ENCODE measurements around the gene THBS4. TPM values are rescaled to one million over a fixed set of nuclear protein-coding genes. Genes with fewer than 3 reads are reported as not detected.

Gene THBS4
- total RNA-seq, result 5.6 and 6.1 TPM in 2 replicates
- long read RNA-seq, partial matches to known transcripts, result 2 of 14 reads
- long read RNA-seq, other reads (novel, unspliced or antisense), result 12 of 14 reads

GRCh38 chr5:80034962-80035821 is at the start of gene THBS4:
THBS4 (plus strand) TSS chr5:80035348; CDS start chr5:80035538, 190 bp downstream.
- Mint-ChIP-seq H3K9me3 (ENCODE audit: low read depth) (no peaks in the 10 kb centered on the region), H3K4me3 (ENCODE audit: low read depth) (peak within 1 kb of the TSS; percentile 71), H3K4me1 (ENCODE audit: low read depth) (peaks cover 2% of the 10 kb centered on the region), H3K27me3 (peaks cover 63% of the 10 kb centered on the region), H3K27ac (peak within 1 kb of the TSS; percentile 33), H3K36me3 (ENCODE audit: insufficient read depth) (no peaks in the 10 kb centered on the region)
- DNase-seq (ENCODE audit: low spot score, unreplicated experiment), result no peak
- no peak for TF ChIP-seq CTCF (IDR thresholded peaks at IDR 0.05; ENCODE audit: unreplicated experiment)

DNA sequence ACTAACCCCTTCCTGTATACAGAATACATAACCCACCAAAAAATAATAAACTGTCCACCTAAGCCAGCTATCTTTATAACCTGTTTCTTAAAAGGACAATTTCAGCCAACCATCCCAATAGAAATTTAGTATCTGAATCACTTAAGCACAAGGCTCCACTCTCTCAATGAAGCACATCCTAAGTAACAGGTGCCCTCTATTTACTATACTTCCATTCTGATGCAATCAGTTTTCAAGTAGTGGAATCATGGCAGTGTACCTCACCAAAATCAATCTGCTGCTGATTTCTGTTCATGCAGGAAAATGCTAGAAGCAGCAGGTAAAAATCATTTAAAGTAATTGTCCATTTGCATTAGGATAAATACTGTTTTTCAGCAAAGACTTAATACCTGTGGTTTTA is 48.9 kb upstream of the THBS4 start:
- Mint-ChIP-seq H3K4me1 (ENCODE audit: low read depth) (peaks cover 9% of the 10 kb centered on the region), H3K4me3 (ENCODE audit: low read depth) (no peak overlapping the region), H3K36me3 (ENCODE audit: insufficient read depth) (peaks cover 32% of the 10 kb centered on the region), H3K27ac (no peak overlapping the region), H3K27me3 (no peaks in the 10 kb centered on the region), H3K9me3 (ENCODE audit: low read depth) (no peaks in the 10 kb centered on the region)
- no peak for TF ChIP-seq CTCF (IDR thresholded peaks at IDR 0.05; ENCODE audit: unreplicated experiment)
- no peak for DNase-seq (ENCODE audit: low spot score, unreplicated experiment)

DNA sequence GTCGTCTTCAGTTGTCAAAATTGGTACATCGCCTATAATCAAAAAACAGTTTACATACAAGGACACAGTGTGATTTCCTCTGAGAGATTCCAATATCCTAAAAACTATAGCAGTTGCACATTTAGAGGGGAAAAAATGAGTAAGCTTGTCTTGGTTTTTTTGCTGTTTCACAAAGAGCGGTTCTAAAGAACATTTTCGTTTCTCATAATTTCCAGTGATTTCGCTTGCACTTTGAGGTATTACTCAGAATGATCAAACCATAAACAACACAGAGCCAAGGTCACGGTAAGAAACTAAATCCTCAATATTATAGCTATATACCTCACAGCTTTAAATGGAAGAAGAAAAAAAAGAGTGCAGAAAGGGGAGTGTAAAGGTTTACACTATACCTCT is 44.9 kb upstream of the THBS4 start:
- DNase-seq (ENCODE audit: low spot score, unreplicated experiment), result no peak
- no peak for TF ChIP-seq CTCF (IDR thresholded peaks at IDR 0.05; ENCODE audit: unreplicated experiment)
- H3K9me3 Mint-ChIP-seq (ENCODE audit: low read depth), result peaks cover 2% of the 10 kb centered on the region
- peaks cover 7% of the 10 kb centered on the region for H3K27me3 Mint-ChIP-seq
- H3K27ac Mint-ChIP-seq, result peak overlapping the region; percentile 97
- peak overlapping the region; percentile 88 for H3K4me3 Mint-ChIP-seq (ENCODE audit: low read depth)
- peaks cover 12% of the 10 kb centered on the region for H3K4me1 Mint-ChIP-seq (ENCODE audit: low read depth)
- peaks cover 20% of the 10 kb centered on the region for H3K36me3 Mint-ChIP-seq (ENCODE audit: insufficient read depth)

GRCh38 chr5:79990598-79991507 is 44.3 kb upstream of the THBS4 start, which contains the start of gene MTX3:
MTX3 (minus strand) TSS chr5:79991262; CDS start chr5:79991238, 24 bp downstream.
- peaks cover 11% of the 10 kb centered on the region for H3K4me1 Mint-ChIP-seq (ENCODE audit: low read depth)
- H3K9me3 Mint-ChIP-seq (ENCODE audit: low read depth), result peaks cover 2% of the 10 kb centered on the region
- peak within 1 kb of the TSS; percentile 88 for H3K4me3 Mint-ChIP-seq (ENCODE audit: low read depth)
- peak within 1 kb of the TSS; percentile 97 for H3K27ac Mint-ChIP-seq
- peaks cover 10% of the 10 kb centered on the region for H3K27me3 Mint-ChIP-seq
- DNase-seq (ENCODE audit: low spot score, unreplicated experiment), result peak; percentile 70
- peak; percentile 8 for TF ChIP-seq CTCF (IDR thresholded peaks at IDR 0.05; ENCODE audit: unreplicated experiment)
- peaks cover 17% of the 10 kb centered on the region for H3K36me3 Mint-ChIP-seq (ENCODE audit: insufficient read depth)

Measured in progenitor cell of endocrine pancreas (in vitro differentiated cells).